ENCODE results near the gene NR1H4. TPM values are rescaled to one million over a fixed set of nuclear protein-coding genes. Genes with fewer than 3 reads are reported as not detected.

The NR1H4 gene
- total and polyA plus RNA-seq, 2 experiments from 2014 or later = not detected

- DNase-seq (ENCODE audit: low read depth in 1 of 2, low spot score in 1 of 2) = peak; percentile 14 to 31
- no peak for TF ChIP-seq CTCF (IDR thresholded peaks at IDR 0.05; ENCODE audit: low read depth, low read length)
- H3K36me3 ChIP-seq = no peaks in the 10 kb centered on the region
- peaks cover 29% of the 10 kb centered on the region for H3K27me3 ChIP-seq
- H3K4me1 ChIP-seq (ENCODE audit: low read depth) = no peaks in the 10 kb centered on the region
- peak overlapping the region; percentile 60 for H3K4me3 ChIP-seq
- H3K9me3 ChIP-seq (ENCODE audit: low read depth) = no peaks in the 10 kb centered on the region
- no peak overlapping the region for H3K27ac ChIP-seq
Observed at GRCh38 chr12:100574187-100575074, 100.8 kb downstream of the NR1H4 start.

- Histone ChIP-seq H3K36me3 (no peaks in the 10 kb centered on the region), H3K4me1 (ENCODE audit: low read depth) (no peaks in the 10 kb centered on the region), H3K9me3 (ENCODE audit: low read depth) (no peaks in the 10 kb centered on the region), H3K27ac (no peak overlapping the region), H3K27me3 (peaks cover 20% of the 10 kb centered on the region), H3K4me3 (no peak overlapping the region)
- DNase-seq (ENCODE audit: low read depth in 1 of 2, low spot score in 1 of 2) = peak in 1 of 2 donors; percentile 83
- no peak for TF ChIP-seq CTCF (IDR thresholded peaks at IDR 0.05; ENCODE audit: low read depth, low read length)
Observed at GRCh38 chr12:100576331-100577036, 102.8 kb downstream of the NR1H4 start.

- no peak overlapping the region for H3K4me3 ChIP-seq
- H3K4me1 ChIP-seq (ENCODE audit: low read depth) = no peaks in the 10 kb centered on the region
- peaks cover 6% of the 10 kb centered on the region for H3K27me3 ChIP-seq
- H3K9me3 ChIP-seq (ENCODE audit: low read depth) = no peaks in the 10 kb centered on the region
- H3K27ac ChIP-seq = no peak overlapping the region
- TF ChIP-seq CTCF (IDR thresholded peaks at IDR 0.05; ENCODE audit: low read depth, low read length) = no peak
- H3K36me3 ChIP-seq = no peaks in the 10 kb centered on the region
- DNase-seq (ENCODE audit: low read depth in 1 of 2, low spot score in 1 of 2) = no peak
Observed at GRCh38 chr12:100578923-100579322, 105.3 kb downstream of the NR1H4 start.

- H3K4me3 ChIP-seq = no peak overlapping the region
- peaks cover 3% of the 10 kb centered on the region for H3K27me3 ChIP-seq
- no peaks in the 10 kb centered on the region for H3K36me3 ChIP-seq
- H3K9me3 ChIP-seq (ENCODE audit: low read depth) = no peaks in the 10 kb centered on the region
- no peak for DNase-seq (ENCODE audit: low read depth in 1 of 2, low spot score in 1 of 2)
- H3K27ac ChIP-seq = no peak overlapping the region
- H3K4me1 ChIP-seq (ENCODE audit: low read depth) = no peaks in the 10 kb centered on the region
- TF ChIP-seq CTCF (IDR thresholded peaks at IDR 0.05; ENCODE audit: low read depth, low read length) = no peak
Observed at GRCh38 chr12:100579844-100580243, 106.2 kb downstream of the NR1H4 start.

- Histone ChIP-seq H3K9me3 (ENCODE audit: low read depth) (no peaks in the 10 kb centered on the region), H3K27me3 (no peaks in the 10 kb centered on the region)
Observed at GRCh38 chr12:100584256-100584655, 110.6 kb downstream of the NR1H4 start.

More at GRCh38 chr12:100584256-100584655, 110.6 kb downstream of the NR1H4 start:
- H3K4me1 ChIP-seq (ENCODE audit: low read depth) = no peaks in the 10 kb centered on the region
- no peak for TF ChIP-seq CTCF (IDR thresholded peaks at IDR 0.05; ENCODE audit: low read depth, low read length)
- no peaks in the 10 kb centered on the region for H3K36me3 ChIP-seq
- H3K27ac ChIP-seq = no peak overlapping the region
- no peak overlapping the region for H3K4me3 ChIP-seq
- DNase-seq (ENCODE audit: low read depth in 1 of 2, low spot score in 1 of 2) = peak in 1 of 2 donors; percentile 10

All from cardiac muscle cell (in vitro differentiated cells and primary cell).